PC-9 (cell line): Measurements from ENCODE around the gene LMAN1L. TPM values are rescaled to one million over a fixed set of nuclear protein-coding genes. Genes with fewer than 3 reads are reported as not detected.

ENCODE experiments used
- BruUV-seq: library from RNA; stranded (reverse); fragments of 400-500 nt; replicated peaks from 2 replicates; lab custom pipeline; 2021; lab: Mats Ljungman, UMichigan
- CTCF ChIA-PET: fragments of 300-600 bp; sonication (Branson Sonifier 250); formaldehyde crosslinking; loops from one replicate; lab custom pipeline; 2022; ENCODE audit warnings: antibody characterized with exemption; lab: Charles Lee
- POLR2A ChIA-PET: fragments of 300-600 bp; sonication (Branson Sonifier 250); formaldehyde crosslinking; loops from one replicate; lab custom pipeline; 2022; ENCODE audit warnings: antibody characterized with exemption; ENCODE audit not compliant: unreplicated experiment; lab: Charles Lee
- DNase-seq, 2 experiments: peaks; one replicate each; pipeline versions ENCODE4 v3.0.0 to v3.0.0-alpha.2; 2015 to 2022; ENCODE audit warnings: mixed read lengths in 1 of 2
- H2AFZ ChIP-seq: fragments of 200-600 bp; sonication (generic); 2 replicates; pipeline ENCODE4 v1.8.1; 2017; ENCODE audit warnings: antibody characterized with exemption
- H3F3A ChIP-seq: fragments of 200-600 bp; sonication (generic); 2 replicates; pipeline ENCODE4 v1.8.1; 2017; ENCODE audit warnings: antibody characterized with exemption, mild to moderate bottlenecking, low read depth; ENCODE audit not compliant: insufficient read depth
- H3K27ac ChIP-seq: fragments of 200-600 bp; sonication (generic); 2 replicates; pipeline ENCODE4 v1.6.1; 2016; ENCODE audit warnings: mixed run types
- H3K27me3 ChIP-seq: fragments of 200-600 bp; sonication (generic); 2 replicates; pipeline ENCODE4 v1.6.1; 2016; ENCODE audit warnings: low read depth, mixed run types; ENCODE audit not compliant: insufficient read depth
- H3K36me3 ChIP-seq: fragments of 200-600 bp; sonication (generic); 2 replicates; pipeline ENCODE4 v1.6.1; 2016; ENCODE audit warnings: low read depth, mixed run types
- H3K4me1 ChIP-seq: fragments of 200-600 bp; sonication (generic); replicated peaks from 2 replicates; pipeline ENCODE4 v1.6.1; 2016; ENCODE audit warnings: mixed run types; ENCODE audit not compliant: insufficient read depth
- H3K4me2 ChIP-seq: fragments of 200-600 bp; sonication (generic); 2 replicates; pipeline ENCODE4 v1.6.1; 2017; ENCODE audit warnings: mixed run types
- H3K4me3 ChIP-seq: fragments of 200-600 bp; sonication (generic); 2 replicates; pipeline ENCODE4 v1.6.1; 2016; ENCODE audit warnings: mixed run types
- H3K79me2 ChIP-seq: fragments of 200-600 bp; sonication (generic); 2 replicates; pipeline ENCODE4 v1.6.1; 2017; ENCODE audit warnings: low read depth, mixed run types
- H3K9me2 ChIP-seq: fragments of 200-600 bp; sonication (generic); 2 replicates; pipeline ENCODE4 v1.8.1; 2017; ENCODE audit warnings: mild to moderate bottlenecking; ENCODE audit not compliant: insufficient read depth
- H3K9me3 ChIP-seq: fragments of 200-600 bp; sonication (generic); 2 replicates; pipeline ENCODE4 v1.8.1; 2016; ENCODE audit warnings: low read depth; ENCODE audit not compliant: insufficient read depth
- H4K20me1 ChIP-seq: fragments of 200-600 bp; sonication (generic); 2 replicates; pipeline ENCODE4 v1.8.1; 2017; ENCODE audit not compliant: insufficient read depth
- CTCF ChIP-seq: fragments of 200-600 bp; sonication (generic); conservative IDR thresholded peaks from 2 replicates; pipeline ENCODE4 v1.6.1; 2017; ENCODE audit warnings: mixed run types, antibody characterized with exemption, mild to moderate bottlenecking, moderate library complexity
- EZH2 ChIP-seq: fragments of 200-600 bp; sonication (generic); IDR thresholded peaks from 2 replicates; pipeline ENCODE4 v1.8.0; 2017; ENCODE audit warnings: antibody characterized with exemption, low read depth
- intact Hi-C: fragments of 100-400 bp; cut with micrococcal nuclease; formaldehyde crosslinking; loops from one replicate; pipeline ENCODE4 v1.10.0; 2022; ENCODE audit not compliant: unreplicated experiment
- total RNA-seq: library from RNA; stranded (reverse); gene quantifications from 2 replicates; pipeline ENCODE4 v1.2.3, GENCODE V29; 2021

LMAN1L gene
- total RNA-seq, 1 experiment from 2014 or later: not detected

- no peak for DNase-seq
- ChIA-PET CTCF (interaction anchor here (0.8 kb wide), 1 partner anchor 34 kb away, joined by 3 read pairs; no protein-coding TSS in a partner anchor), POLR2A (no interaction called here)
- Histone ChIP-seq H2AFZ (no peak overlapping the region), H3K4me3 (no peak overlapping the region), H3K27me3 (no peaks in the 10 kb centered on the region), H3K9me3 (no peaks in the 10 kb centered on the region), H3K4me1 (0 out of 2 replicates have a peak, but pooled peaks cover 4% of the 10 kb centered on the region), H3K36me3 (no peaks in the 10 kb centered on the region), H3K9me2 (no peaks in the 10 kb centered on the region), H3K79me2 (no peaks in the 10 kb centered on the region), H4K20me1 (peaks cover 4% of the 10 kb centered on the region; the same call in 1 of the 2 replicates), H3F3A (peaks cover 5% of the 10 kb centered on the region; the same call in 1 of the 2 replicates), H3K4me2 (no peak overlapping the region), H3K27ac (no peak overlapping the region)
- no TSS peak for BruUV-seq
- TF ChIP-seq CTCF (no peak), EZH2 (no peak)
- intact Hi-C loops: no loop called here
Observed at GRCh38 chr15:74804935-74805334, 7.7 kb upstream of the LMAN1L start.

- CTCF ChIA-PET: no interaction called here
- H3K27ac ChIP-seq: no peak overlapping the region
- H3K4me1 ChIP-seq: no peaks in the 10 kb centered on the region
- no peaks in the 10 kb centered on the region for H3K9me2 ChIP-seq
- no peak overlapping the region for H2AFZ ChIP-seq
- H3F3A ChIP-seq: peaks cover 5% of the 10 kb centered on the region; the same call in 1 of the 2 replicates
- intact Hi-C loops: no loop called here
- H3K9me3 ChIP-seq: no peaks in the 10 kb centered on the region
- no peaks in the 10 kb centered on the region for H4K20me1 ChIP-seq
- POLR2A ChIA-PET: interaction anchor here (0.6 kb wide), 1 partner anchor 10 kb away, joined by 5 read pairs; no protein-coding TSS in a partner anchor
- H3K4me2 ChIP-seq: no peak overlapping the region
- no peaks in the 10 kb centered on the region for H3K79me2 ChIP-seq
- TF ChIP-seq CTCF: no peak
- no peak for TF ChIP-seq EZH2
- no peak overlapping the region for H3K4me3 ChIP-seq
- no peaks in the 10 kb centered on the region for H3K27me3 ChIP-seq
- no peak for DNase-seq
- no TSS peak for BruUV-seq
- H3K36me3 ChIP-seq: no peaks in the 10 kb centered on the region
Observed at GRCh38 chr15:74807282-74807681, 5.4 kb upstream of the LMAN1L start.

- H3K4me3 ChIP-seq: no peak overlapping the region
- no peaks in the 10 kb centered on the region for H3K36me3 ChIP-seq
- intact Hi-C loops: no loop called here
- H4K20me1 ChIP-seq: no peaks in the 10 kb centered on the region
- no peak overlapping the region for H3K27ac ChIP-seq
- no peaks in the 10 kb centered on the region for H3K9me2 ChIP-seq
- no peak overlapping the region for H3K4me2 ChIP-seq
- no peak overlapping the region for H2AFZ ChIP-seq
- no peaks in the 10 kb centered on the region for H3K4me1 ChIP-seq
- peaks cover 5% of the 10 kb centered on the region; the same call in 1 of the 2 replicates for H3F3A ChIP-seq
- DNase-seq: peak in 1 of 2 experiments; percentile 41
- ChIA-PET CTCF (interaction anchor here (0.7 kb wide), 1 partner anchor 13 kb away, joined by 3 read pairs; no protein-coding TSS in a partner anchor), POLR2A (no interaction called here)
- H3K79me2 ChIP-seq: no peaks in the 10 kb centered on the region
- H3K27me3 ChIP-seq: no peaks in the 10 kb centered on the region
- no peaks in the 10 kb centered on the region for H3K9me3 ChIP-seq
- TF ChIP-seq EZH2 (no peak), CTCF (no peak)
- BruUV-seq: no TSS peak
Observed at GRCh38 chr15:74808078-74808839, 4.4 kb upstream of the LMAN1L start.
